Gastrocnemius medialis (tissue), 4 donors: ENCODE data around the gene SHROOM4. TPM values are rescaled to one million over a fixed set of nuclear protein-coding genes. Genes with fewer than 3 reads are reported as not detected.

Experiments used
- ATAC-seq, 2 donors: fragments of 150-250 bp; one replicate each; pipeline ENCODE4 v1.9.1; 2016
- DNase-seq, 2 donors: peaks; one replicate each; pipeline ENCODE4 v3.0.0-alpha.2; 2019
- H3K27ac ChIP-seq, 4 donors: fragments of 200-600 bp; sonication (generic); 1 replicate in 1 of 4; 2 replicates in 3 of 4; pipeline ENCODE4 v1.5.1; 2016 to 2018; ENCODE audit warnings: mild to moderate bottlenecking in 2 of 4, moderate library complexity in 1 of 4
- H3K27me3 ChIP-seq, 3 donors: fragments of 200-600 bp; sonication (generic) in 2 of 3; 1 replicate in 1 of 3; 2 replicates in 2 of 3; pipeline versions ENCODE4 v1.5.1 to v1.6.0; 2016 to 2019; ENCODE audit warnings: mild to moderate bottlenecking in 1 of 3, moderate library complexity in 1 of 3
- H3K36me3 ChIP-seq, 2 donors: fragments of 200-600 bp; sonication (generic) in 1 of 2; one replicate each; pipeline ENCODE4 v1.5.1; 2017 to 2018
- H3K4me1 ChIP-seq, 2 donors: fragments of 200-600 bp; sonication (generic) in 1 of 2; one replicate each; pipeline ENCODE4 v1.5.1; 2016 to 2017; ENCODE audit warnings: mild to moderate bottlenecking in 2 of 2
- H3K4me3 ChIP-seq, 4 donors: fragments of 200-600 bp; sonication (generic) in 3 of 4; 1 replicate in 1 of 4; 2 replicates in 3 of 4; pipeline ENCODE4 v1.5.1; 2016 to 2019; ENCODE audit warnings: mild to moderate bottlenecking in 2 of 4
- H3K9me3 ChIP-seq, 3 donors: fragments of 200-600 bp; sonication (generic) in 2 of 3; 1 replicate in 1 of 3; 2 replicates in 2 of 3; pipeline ENCODE4 v1.5.1; 2016 to 2019
- POLR2A ChIP-seq, 2 donors: fragments of 450-650 bp; IDR thresholded peaks; one replicate each; pipeline ENCODE4 v1.6.1; 2017; ENCODE audit warnings: antibody characterized with exemption in 2 of 2, mild to moderate bottlenecking in 2 of 2, moderate library complexity in 2 of 2
- in situ Hi-C, 4 donors: fragments of 200-750 bp; cut with MboI; loops; one replicate each; pipeline versions ENCODE4 v1.15.0 to v1.8.0; 2017; ENCODE audit warnings: low sequenced_read_pairs in 4 of 4
- intact Hi-C: fragments of 100-400 bp; cut with DNase I; formaldehyde crosslinking; loops from one replicate; pipeline ENCODE4 v1.15.1; 2023; ENCODE audit warnings: low total_unique reads
- total RNA-seq, 4 donors: library from RNA; depleted of rRNA; stranded (reverse); fragments of >200 nt; gene quantifications; one replicate each; pipeline versions ENCODE4 v1.1.0 to v1.2.3, GENCODE V29; 2016
- TF ChIP-seq, protein P1 (sequence below), 5 experiments: fragments of 450-650 bp in 3 of 5; fragments of 200-600 bp in 2 of 5; sonication (generic) in 2 of 5; IDR thresholded peaks in 4 of 5; conservative IDR thresholded peaks in 1 of 5; 1 replicate in 4 of 5; 2 replicates in 1 of 5; pipeline ENCODE4 v1.5.1; 2016 to 2019; ENCODE audit warnings: antibody characterized with exemption in 5 of 5, mild to moderate bottlenecking in 3 of 5, moderate library complexity in 3 of 5

Gene SHROOM4
- total RNA-seq, 4 donors from 2014 or later, result 3.8 to 6.1 (median 4.5) TPM

DNA sequence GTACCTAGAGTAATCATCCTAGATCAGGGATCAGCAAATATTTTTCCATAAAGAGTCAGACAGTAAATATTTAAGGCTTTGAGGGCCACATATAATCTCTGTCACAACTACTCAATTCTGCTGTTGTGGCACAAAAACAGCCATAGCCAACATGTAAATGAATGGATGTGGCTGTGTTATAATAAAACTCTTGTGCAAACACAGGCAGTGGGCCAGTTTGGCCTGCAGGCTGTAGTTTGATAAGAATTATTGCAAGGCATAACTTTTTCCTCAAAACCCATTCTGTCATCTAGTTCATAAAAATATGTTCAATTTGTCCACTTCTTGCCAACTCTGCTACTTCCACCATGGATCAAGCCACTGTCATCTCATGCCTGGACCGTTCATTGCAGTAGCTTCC lies 39.4 kb upstream of the SHROOM4 start:
- no peaks in the 10 kb centered on the region for H3K9me3 ChIP-seq
- H3K36me3 ChIP-seq, result no peaks in the 10 kb centered on the region
- no peak overlapping the region for H3K27ac ChIP-seq
- in situ Hi-C loops (no loop called here), intact Hi-C loops (no loop called here)
- H3K4me1 ChIP-seq, result no peaks in the 10 kb centered on the region
- H3K27me3 ChIP-seq, result no peaks in the 10 kb centered on the region
- TF ChIP-seq, protein P1, sequence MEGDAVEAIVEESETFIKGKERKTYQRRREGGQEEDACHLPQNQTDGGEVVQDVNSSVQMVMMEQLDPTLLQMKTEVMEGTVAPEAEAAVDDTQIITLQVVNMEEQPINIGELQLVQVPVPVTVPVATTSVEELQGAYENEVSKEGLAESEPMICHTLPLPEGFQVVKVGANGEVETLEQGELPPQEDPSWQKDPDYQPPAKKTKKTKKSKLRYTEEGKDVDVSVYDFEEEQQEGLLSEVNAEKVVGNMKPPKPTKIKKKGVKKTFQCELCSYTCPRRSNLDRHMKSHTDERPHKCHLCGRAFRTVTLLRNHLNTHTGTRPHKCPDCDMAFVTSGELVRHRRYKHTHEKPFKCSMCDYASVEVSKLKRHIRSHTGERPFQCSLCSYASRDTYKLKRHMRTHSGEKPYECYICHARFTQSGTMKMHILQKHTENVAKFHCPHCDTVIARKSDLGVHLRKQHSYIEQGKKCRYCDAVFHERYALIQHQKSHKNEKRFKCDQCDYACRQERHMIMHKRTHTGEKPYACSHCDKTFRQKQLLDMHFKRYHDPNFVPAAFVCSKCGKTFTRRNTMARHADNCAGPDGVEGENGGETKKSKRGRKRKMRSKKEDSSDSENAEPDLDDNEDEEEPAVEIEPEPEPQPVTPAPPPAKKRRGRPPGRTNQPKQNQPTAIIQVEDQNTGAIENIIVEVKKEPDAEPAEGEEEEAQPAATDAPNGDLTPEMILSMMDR (IDR thresholded peaks at IDR 0.05 in 4 of 5, conservative IDR thresholded peaks at IDR 0.05 in 1 of 5), result no peak
- no peak for TF ChIP-seq POLR2A (IDR thresholded peaks at IDR 0.05)
- no peak for ATAC-seq
- no peak for DNase-seq
- no peak overlapping the region for H3K4me3 ChIP-seq

DNA sequence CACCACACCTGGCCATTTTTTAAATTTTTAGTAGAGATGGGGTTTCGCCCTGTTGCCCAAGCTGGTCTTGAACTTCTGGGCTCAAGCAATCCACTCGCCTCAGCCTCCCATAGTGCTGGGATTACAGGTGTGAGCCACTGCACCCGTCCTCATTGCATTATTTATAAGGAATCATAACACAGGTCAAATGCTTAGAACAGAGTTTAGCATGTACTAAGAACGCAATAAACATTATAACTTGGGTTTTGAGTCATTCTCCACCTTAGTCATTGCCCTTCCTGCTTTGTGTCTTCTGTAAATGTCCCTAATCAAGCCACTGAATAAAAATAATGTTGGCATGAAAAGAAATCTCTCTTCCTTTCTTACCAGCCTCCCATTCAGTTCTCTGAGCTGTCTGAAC lies 38.5 kb upstream of the SHROOM4 start:
- Histone ChIP-seq H3K27ac (no peak overlapping the region), H3K4me3 (no peak overlapping the region), H3K36me3 (no peaks in the 10 kb centered on the region), H3K9me3 (no peaks in the 10 kb centered on the region), H3K4me1 (no peaks in the 10 kb centered on the region), H3K27me3 (no peaks in the 10 kb centered on the region)
- DNase-seq, result no peak
- in situ Hi-C loops (no loop called here), intact Hi-C loops (no loop called here)
- TF ChIP-seq, protein P1 (IDR thresholded peaks at IDR 0.05 in 4 of 5, conservative IDR thresholded peaks at IDR 0.05 in 1 of 5), result no peak
- TF ChIP-seq POLR2A (IDR thresholded peaks at IDR 0.05), result no peak
- ATAC-seq, result no peak

GRCh38 chrX:50842221-50842620 lies 28.2 kb upstream of the SHROOM4 start:
- peaks cover 0 to 3% (median 0%) of the 10 kb centered on the region in 3 donors for H3K27me3 ChIP-seq
- in situ Hi-C loops (loop anchor here in 1 of 4 donors (25.0 kb wide), 1 partner anchor 95 kb away; no protein-coding TSS in a partner anchor), intact Hi-C loops (no loop called here)
- DNase-seq (no peak), ATAC-seq (no peak)
- no peaks in the 10 kb centered on the region for H3K36me3 ChIP-seq
- no peak overlapping the region for H3K4me3 ChIP-seq
- H3K9me3 ChIP-seq, result no peaks in the 10 kb centered on the region
- no peak overlapping the region for H3K27ac ChIP-seq
- no peak for TF ChIP-seq POLR2A (IDR thresholded peaks at IDR 0.05)
- TF ChIP-seq, protein P1 (IDR thresholded peaks at IDR 0.05 in 4 of 5, conservative IDR thresholded peaks at IDR 0.05 in 1 of 5), result no peak
- no peaks in the 10 kb centered on the region for H3K4me1 ChIP-seq

DNA sequence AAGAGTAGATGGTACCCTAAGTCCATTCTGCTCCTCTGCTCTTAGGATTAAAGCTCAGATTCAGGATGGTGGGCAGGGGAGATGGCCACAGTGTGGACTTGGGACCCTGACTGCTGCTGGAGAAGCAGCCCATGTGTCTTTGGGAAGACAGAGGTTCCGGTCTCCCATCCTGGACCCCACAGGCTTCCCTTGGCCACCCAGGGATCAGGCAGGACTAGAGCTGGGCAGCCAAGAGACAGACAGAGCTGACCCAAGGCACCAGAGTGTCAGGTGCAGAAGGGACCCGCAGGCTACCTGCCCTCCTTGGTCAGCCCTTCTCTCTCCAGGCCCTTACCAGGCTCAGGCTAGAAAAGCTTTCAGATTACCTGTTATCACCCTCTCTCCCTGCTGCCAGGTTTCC lies 25.7 kb upstream of the SHROOM4 start:
- Histone ChIP-seq H3K4me1 (no peaks in the 10 kb centered on the region), H3K27me3 (no peaks in the 10 kb centered on the region), H3K9me3 (no peaks in the 10 kb centered on the region), H3K4me3 (no peak overlapping the region), H3K36me3 (no peaks in the 10 kb centered on the region), H3K27ac (no peak overlapping the region)
- intact Hi-C loops, result no loop called here
- no peak for ATAC-seq
- DNase-seq, result no peak
- in situ Hi-C loops, result loop anchor here in 1 of 4 donors (25.0 kb wide), 1 partner anchor 98 kb away; no protein-coding TSS in a partner anchor
- TF ChIP-seq, protein P1 (IDR thresholded peaks at IDR 0.05 in 4 of 5, conservative IDR thresholded peaks at IDR 0.05 in 1 of 5), result no peak
- no peak for TF ChIP-seq POLR2A (IDR thresholded peaks at IDR 0.05)
